ENCODE data around the gene UPK1A. TPM values are rescaled to one million over a fixed set of nuclear protein-coding genes. Genes with fewer than 3 reads are reported as not detected.

The UPK1A gene
- total RNA-seq, 1 experiment from 2014 or later, result not detected

DNA sequence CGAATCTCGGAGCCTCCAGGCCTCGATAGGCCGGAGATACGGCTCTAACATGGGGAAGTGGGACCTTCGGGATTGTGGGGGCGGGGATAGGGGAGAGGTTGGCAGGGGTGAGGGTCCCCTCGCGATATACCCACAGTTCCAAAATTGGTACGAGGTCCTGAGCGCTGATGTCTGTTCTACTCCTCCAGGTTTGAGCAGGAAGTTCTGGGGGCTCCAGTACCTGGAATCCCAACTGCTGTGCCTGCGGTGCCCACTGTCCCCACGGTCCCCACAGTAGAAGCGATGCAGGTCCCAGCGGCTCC lies 37.0 kb upstream of the UPK1A start:
- TF ChIP-seq EZH2 (IDR thresholded peaks at IDR 0.05; ENCODE audit: borderline replicate concordance, low read depth, low read length, poor library complexity, severe bottlenecking), result no peak
- TF ChIP-seq, protein P1, sequence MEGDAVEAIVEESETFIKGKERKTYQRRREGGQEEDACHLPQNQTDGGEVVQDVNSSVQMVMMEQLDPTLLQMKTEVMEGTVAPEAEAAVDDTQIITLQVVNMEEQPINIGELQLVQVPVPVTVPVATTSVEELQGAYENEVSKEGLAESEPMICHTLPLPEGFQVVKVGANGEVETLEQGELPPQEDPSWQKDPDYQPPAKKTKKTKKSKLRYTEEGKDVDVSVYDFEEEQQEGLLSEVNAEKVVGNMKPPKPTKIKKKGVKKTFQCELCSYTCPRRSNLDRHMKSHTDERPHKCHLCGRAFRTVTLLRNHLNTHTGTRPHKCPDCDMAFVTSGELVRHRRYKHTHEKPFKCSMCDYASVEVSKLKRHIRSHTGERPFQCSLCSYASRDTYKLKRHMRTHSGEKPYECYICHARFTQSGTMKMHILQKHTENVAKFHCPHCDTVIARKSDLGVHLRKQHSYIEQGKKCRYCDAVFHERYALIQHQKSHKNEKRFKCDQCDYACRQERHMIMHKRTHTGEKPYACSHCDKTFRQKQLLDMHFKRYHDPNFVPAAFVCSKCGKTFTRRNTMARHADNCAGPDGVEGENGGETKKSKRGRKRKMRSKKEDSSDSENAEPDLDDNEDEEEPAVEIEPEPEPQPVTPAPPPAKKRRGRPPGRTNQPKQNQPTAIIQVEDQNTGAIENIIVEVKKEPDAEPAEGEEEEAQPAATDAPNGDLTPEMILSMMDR (conservative IDR thresholded peaks at IDR 0.05; ENCODE audit: low read depth, low read length), result no peak
- H3K4me1 ChIP-seq (ENCODE audit: insufficient read depth, low read length, poor library complexity, severe bottlenecking), result peaks cover 7% of the 10 kb centered on the region
- peaks cover 37% of the 10 kb centered on the region for H3K36me3 ChIP-seq (ENCODE audit: insufficient read depth, low read length, poor library complexity, severe bottlenecking)
- ChIA-PET CTCF (no interaction called here), POLR2A (ENCODE audit: low non-redundant PET) (no interaction called here)
- TSS peak; percentile 52 for BruUV-seq (replicated peaks)
- no peaks in the 10 kb centered on the region for H3K9me3 ChIP-seq (ENCODE audit: low read depth, low read length, poor library complexity, severe bottlenecking)
- H3K4me3 ChIP-seq (ENCODE audit: low read depth, low read length, poor library complexity, severe bottlenecking), result peak overlapping the region; percentile 99
- H3K27ac ChIP-seq (ENCODE audit: low read depth, low read length, poor library complexity, severe bottlenecking), result peak overlapping the region; percentile 86
- H3K27me3 ChIP-seq (replicated peaks; ENCODE audit: insufficient read depth, low read depth, low read length, poor library complexity), result no peaks in the 10 kb centered on the region
- no peak for DNase-seq (ENCODE audit: low spot score)
- intact Hi-C loops (cut with micrococcal nuclease; ENCODE audit: unreplicated experiment), result no loop called here

DNA sequence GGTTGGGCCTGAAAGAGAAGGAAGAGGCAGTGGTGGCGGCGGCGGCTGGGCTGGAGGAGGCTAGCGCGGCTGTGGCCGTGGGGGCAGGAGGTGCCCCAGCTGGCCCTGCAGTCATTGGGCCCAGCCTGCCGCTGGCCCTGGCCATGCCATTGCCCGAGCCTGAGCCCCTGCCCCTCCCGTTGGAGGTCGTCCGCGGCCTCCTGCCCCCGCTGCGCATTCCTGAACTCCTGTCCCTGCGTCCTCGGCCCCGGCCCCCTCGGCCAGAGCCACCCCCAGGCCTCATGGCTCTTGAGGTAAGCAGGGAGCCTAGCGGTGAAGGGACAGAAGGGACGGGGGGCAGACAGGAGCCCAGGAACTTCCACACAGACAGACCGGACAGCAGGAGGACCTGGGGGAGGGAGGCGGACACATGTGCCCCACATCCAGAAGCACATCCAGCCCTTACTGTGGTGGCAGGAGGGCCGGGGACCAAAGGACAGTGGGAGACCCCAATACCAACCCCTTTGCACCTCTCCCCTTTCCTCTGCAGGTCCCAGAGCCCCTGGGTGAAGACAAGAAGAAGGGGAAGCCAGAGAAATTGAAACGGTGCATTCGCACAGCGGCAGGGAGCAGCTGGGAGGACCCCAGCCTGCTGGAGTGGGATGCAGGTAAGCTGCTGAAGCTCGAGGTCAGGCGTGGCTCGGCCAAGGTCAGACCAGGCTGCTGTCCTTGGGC lies 32.4 kb upstream of the UPK1A start:
- no peak overlapping the region for H3K27ac ChIP-seq (ENCODE audit: low read depth, low read length, poor library complexity, severe bottlenecking)
- ChIA-PET POLR2A (ENCODE audit: low non-redundant PET) (no interaction called here), CTCF (no interaction called here)
- intact Hi-C loops (cut with micrococcal nuclease; ENCODE audit: unreplicated experiment), result no loop called here
- H3K4me3 ChIP-seq (ENCODE audit: low read depth, low read length, poor library complexity, severe bottlenecking), result no peak overlapping the region
- H3K4me1 ChIP-seq (ENCODE audit: insufficient read depth, low read length, poor library complexity, severe bottlenecking), result no peaks in the 10 kb centered on the region
- H3K9me3 ChIP-seq (ENCODE audit: low read depth, low read length, poor library complexity, severe bottlenecking), result no peaks in the 10 kb centered on the region
- peaks cover 63% of the 10 kb centered on the region for H3K36me3 ChIP-seq (ENCODE audit: insufficient read depth, low read length, poor library complexity, severe bottlenecking)
- TF ChIP-seq, protein P1 (conservative IDR thresholded peaks at IDR 0.05; ENCODE audit: low read depth, low read length), result no peak
- TF ChIP-seq EZH2 (IDR thresholded peaks at IDR 0.05; ENCODE audit: borderline replicate concordance, low read depth, low read length, poor library complexity, severe bottlenecking), result no peak
- no TSS peak for BruUV-seq (replicated peaks)
- no peak for DNase-seq (ENCODE audit: low spot score)
- no peaks in the 10 kb centered on the region for H3K27me3 ChIP-seq (replicated peaks; ENCODE audit: insufficient read depth, low read depth, low read length, poor library complexity)

DNA sequence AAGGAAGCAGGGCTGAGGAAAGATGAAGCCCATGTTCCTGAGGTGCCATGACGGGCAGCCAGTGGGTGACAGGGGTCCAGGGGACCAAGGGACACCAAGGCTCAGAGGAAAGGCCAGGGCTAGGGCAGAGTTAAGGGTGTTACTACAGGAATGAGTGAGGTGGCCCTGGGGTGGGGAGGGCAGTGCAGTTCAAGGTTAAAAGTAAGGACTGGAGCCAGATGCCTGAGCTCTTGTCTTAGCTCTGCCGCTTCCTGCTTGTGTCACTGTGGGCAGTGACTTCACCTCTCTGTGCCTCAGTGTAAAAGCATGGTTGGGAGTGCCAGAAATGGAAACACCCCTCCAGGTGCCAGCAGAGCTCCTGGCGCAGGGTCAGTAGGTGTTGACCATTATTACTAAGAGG lies 29.7 kb upstream of the UPK1A start:
- CTCF ChIA-PET, result no interaction called here
- no peaks in the 10 kb centered on the region for H3K27me3 ChIP-seq (replicated peaks; ENCODE audit: insufficient read depth, low read depth, low read length, poor library complexity)
- H3K4me1 ChIP-seq (ENCODE audit: insufficient read depth, low read length, poor library complexity, severe bottlenecking), result peaks cover 5% of the 10 kb centered on the region
- H3K36me3 ChIP-seq (ENCODE audit: insufficient read depth, low read length, poor library complexity, severe bottlenecking), result peaks cover 52% of the 10 kb centered on the region
- BruUV-seq (replicated peaks), result no TSS peak
- intact Hi-C loops (cut with micrococcal nuclease; ENCODE audit: unreplicated experiment), result no loop called here
- H3K4me3 ChIP-seq (ENCODE audit: low read depth, low read length, poor library complexity, severe bottlenecking), result no peak overlapping the region
- no peak overlapping the region for H3K27ac ChIP-seq (ENCODE audit: low read depth, low read length, poor library complexity, severe bottlenecking)
- POLR2A ChIA-PET (ENCODE audit: low non-redundant PET), result no interaction called here
- no peaks in the 10 kb centered on the region for H3K9me3 ChIP-seq (ENCODE audit: low read depth, low read length, poor library complexity, severe bottlenecking)
- TF ChIP-seq, protein P1 (conservative IDR thresholded peaks at IDR 0.05; ENCODE audit: low read depth, low read length), result no peak
- no peak for TF ChIP-seq EZH2 (IDR thresholded peaks at IDR 0.05; ENCODE audit: borderline replicate concordance, low read depth, low read length, poor library complexity, severe bottlenecking)
- no peak for DNase-seq (ENCODE audit: low spot score)
